Karpas-422 (cell line): ENCODE data around the gene SEC14L6. TPM values are rescaled to one million over a fixed set of nuclear protein-coding genes. Genes with fewer than 3 reads are reported as not detected.

Experiments used
- DNase-seq: peaks from one replicate; pipeline ENCODE4 v3.0.0-alpha.2; 2015
- H2AFZ ChIP-seq: fragments of 200-600 bp; sonication (generic); 2 replicates; pipeline ENCODE4 v1.6.1; 2014; ENCODE audit warnings: antibody characterized with exemption, low read length, mixed read lengths
- H3K27ac ChIP-seq: fragments of 200-600 bp; sonication (generic); 2 replicates; pipeline ENCODE4 v1.5.1; 2014; ENCODE audit warnings: mild to moderate bottlenecking, low read length, moderate library complexity
- H3K27me3 ChIP-seq: fragments of 200-600 bp; sonication (generic); 2 replicates; pipeline ENCODE4 v1.6.1; 2014; ENCODE audit warnings: low read length, mixed read lengths
- H3K36me3 ChIP-seq: fragments of 200-600 bp; sonication (generic); 2 replicates; pipeline ENCODE4 v1.6.1; 2014; ENCODE audit warnings: low read length, mixed read lengths; ENCODE audit not compliant: insufficient read depth
- H3K4me1 ChIP-seq: fragments of 200-600 bp; sonication (generic); 2 replicates; pipeline ENCODE4 v1.6.1; 2014; ENCODE audit warnings: mild to moderate bottlenecking, low read length, mixed read lengths
- H3K4me2 ChIP-seq: fragments of 200-600 bp; sonication (generic); 2 replicates; pipeline ENCODE4 v1.6.1; 2014; ENCODE audit warnings: low read length, low read depth, mild to moderate bottlenecking; ENCODE audit not compliant: poor library complexity, severe bottlenecking
- H3K4me3 ChIP-seq: fragments of 200-600 bp; sonication (generic); 2 replicates; pipeline ENCODE4 v1.5.1; 2014; ENCODE audit warnings: mild to moderate bottlenecking, antibody characterized with exemption, low read length, mixed read lengths
- H3K79me2 ChIP-seq: fragments of 200-600 bp; sonication (generic); 2 replicates; pipeline ENCODE4 v1.6.1; 2014; ENCODE audit warnings: mild to moderate bottlenecking, low read length, mixed read lengths
- H3K9ac ChIP-seq: fragments of 200-600 bp; sonication (generic); 2 replicates; pipeline ENCODE4 v1.6.0; 2014; ENCODE audit warnings: low read length
- H3K9me2 ChIP-seq: fragments of 200-600 bp; sonication (generic), shearing (Covaris generic); replicated peaks from 2 replicates; pipeline ENCODE4 v1.6.0; 2014; ENCODE audit warnings: mild to moderate bottlenecking, low read length, moderate library complexity; ENCODE audit not compliant: insufficient read depth
- H3K9me3 ChIP-seq: fragments of 300-700, 200-600 bp; sonication (generic); 2 replicates; pipeline ENCODE4 v1.6.1; 2014; ENCODE audit warnings: low read length, mixed read lengths
- H4K20me1 ChIP-seq: fragments of 200-600 bp; sonication (generic); 2 replicates; pipeline ENCODE4 v1.6.1; 2014; ENCODE audit warnings: mild to moderate bottlenecking, antibody characterized with exemption, low read length, low read depth; ENCODE audit not compliant: insufficient read depth
- total RNA-seq: library from RNA; depleted of rRNA; stranded (reverse); fragments of >200 nt; shearing (Covaris generic); gene quantifications from 2 replicates; pipeline ENCODE4 v1.2.3, GENCODE V29; 2014; ENCODE audit warnings: low replicate concordance

Gene SEC14L6
- total RNA-seq, 1 experiment from 2014 or later, result not detected

GRCh38 chr22:30506507-30506968 is 40.0 kb downstream of the SEC14L6 start:
- no peak overlapping the region for H3K9ac ChIP-seq
- no peak overlapping the region for H3K4me2 ChIP-seq
- no peak for DNase-seq
- H3K79me2 ChIP-seq, result no peaks in the 10 kb centered on the region
- H3K4me1 ChIP-seq, result no peaks in the 10 kb centered on the region
- H3K27me3 ChIP-seq, result no peaks in the 10 kb centered on the region
- H3K4me3 ChIP-seq, result no peak overlapping the region
- H3K9me3 ChIP-seq, result no peaks in the 10 kb centered on the region
- H2AFZ ChIP-seq, result no peak overlapping the region
- no peaks in the 10 kb centered on the region for H3K9me2 ChIP-seq
- no peaks in the 10 kb centered on the region for H4K20me1 ChIP-seq
- H3K36me3 ChIP-seq, result no peaks in the 10 kb centered on the region
- H3K27ac ChIP-seq, result no peak overlapping the region

- no peak overlapping the region for H3K4me2 ChIP-seq
- no peaks in the 10 kb centered on the region for H3K9me3 ChIP-seq
- no peaks in the 10 kb centered on the region for H3K4me1 ChIP-seq
- no peaks in the 10 kb centered on the region for H3K36me3 ChIP-seq
- H3K4me3 ChIP-seq, result no peak overlapping the region
- no peaks in the 10 kb centered on the region for H3K27me3 ChIP-seq
- no peak for DNase-seq
- H3K9me2 ChIP-seq, result no peaks in the 10 kb centered on the region
- H3K9ac ChIP-seq, result no peak overlapping the region
- H3K79me2 ChIP-seq, result no peaks in the 10 kb centered on the region
- no peak overlapping the region for H2AFZ ChIP-seq
- no peak overlapping the region for H3K27ac ChIP-seq
- no peaks in the 10 kb centered on the region for H4K20me1 ChIP-seq
These were observed 43.0 kb downstream of the SEC14L6 start for GRCh38 chr22:30503551-30503950.

- Histone ChIP-seq H3K36me3 (no peaks in the 10 kb centered on the region), H3K9ac (no peak overlapping the region), H3K4me1 (no peaks in the 10 kb centered on the region), H3K79me2 (no peaks in the 10 kb centered on the region), H4K20me1 (no peaks in the 10 kb centered on the region), H3K27ac (no peak overlapping the region), H2AFZ (no peak overlapping the region), H3K27me3 (no peaks in the 10 kb centered on the region), H3K9me2 (no peaks in the 10 kb centered on the region), H3K4me3 (no peak overlapping the region), H3K9me3 (no peaks in the 10 kb centered on the region), H3K4me2 (no peak overlapping the region)
- no peak for DNase-seq
These were observed 43.6 kb downstream of the SEC14L6 start for GRCh38 chr22:30502911-30503310.

DNA sequence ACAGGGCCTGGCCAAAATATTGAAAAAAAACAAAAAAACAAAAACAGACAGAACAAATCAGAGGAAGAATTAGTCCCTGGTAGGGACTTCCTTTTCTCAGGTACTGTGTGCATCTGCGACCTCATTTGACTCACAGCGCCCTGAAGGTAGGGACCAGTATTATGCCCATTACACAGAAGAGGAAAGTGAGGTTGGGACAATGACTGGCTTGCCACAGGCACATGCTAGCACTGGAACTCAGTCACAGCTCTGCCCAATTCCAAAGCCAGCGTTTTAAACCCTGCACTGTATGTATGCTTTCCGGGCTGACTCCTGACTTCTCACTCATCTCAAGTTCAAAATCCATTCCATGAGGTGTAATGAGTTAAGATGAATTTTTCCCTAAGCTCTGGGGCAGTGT is 44.4 kb downstream of the SEC14L6 start:
- Histone ChIP-seq H3K4me2 (no peak overlapping the region), H4K20me1 (no peaks in the 10 kb centered on the region), H3K9me3 (no peaks in the 10 kb centered on the region), H3K4me3 (no peak overlapping the region), H3K27me3 (no peaks in the 10 kb centered on the region), H2AFZ (no peak overlapping the region), H3K9ac (no peak overlapping the region), H3K27ac (no peak overlapping the region), H3K9me2 (no peaks in the 10 kb centered on the region), H3K79me2 (no peaks in the 10 kb centered on the region), H3K36me3 (no peaks in the 10 kb centered on the region), H3K4me1 (no peaks in the 10 kb centered on the region)
- no peak for DNase-seq

GRCh38 chr22:30500628-30501027 is 45.9 kb downstream of the SEC14L6 start:
- no peak for DNase-seq
- Histone ChIP-seq H3K4me1 (no peaks in the 10 kb centered on the region), H3K9ac (no peak overlapping the region), H3K27me3 (no peaks in the 10 kb centered on the region), H3K9me3 (no peaks in the 10 kb centered on the region), H3K9me2 (no peaks in the 10 kb centered on the region), H3K4me2 (no peak overlapping the region), H3K4me3 (no peak overlapping the region), H3K36me3 (no peaks in the 10 kb centered on the region), H4K20me1 (no peaks in the 10 kb centered on the region), H2AFZ (no peak overlapping the region), H3K27ac (no peak overlapping the region), H3K79me2 (no peaks in the 10 kb centered on the region)

GRCh38 chr22:30497466-30498150 is 48.9 kb downstream of the SEC14L6 start:
- Histone ChIP-seq H3K27me3 (no peaks in the 10 kb centered on the region), H3K4me1 (no peaks in the 10 kb centered on the region), H3K4me2 (no peak overlapping the region), H3K9me2 (no peaks in the 10 kb centered on the region), H3K9ac (no peak overlapping the region), H3K79me2 (no peaks in the 10 kb centered on the region), H3K4me3 (no peak overlapping the region), H3K9me3 (no peaks in the 10 kb centered on the region), H4K20me1 (no peaks in the 10 kb centered on the region), H2AFZ (no peak overlapping the region), H3K36me3 (no peaks in the 10 kb centered on the region), H3K27ac (no peak overlapping the region)
- DNase-seq, result no peak

DNA sequence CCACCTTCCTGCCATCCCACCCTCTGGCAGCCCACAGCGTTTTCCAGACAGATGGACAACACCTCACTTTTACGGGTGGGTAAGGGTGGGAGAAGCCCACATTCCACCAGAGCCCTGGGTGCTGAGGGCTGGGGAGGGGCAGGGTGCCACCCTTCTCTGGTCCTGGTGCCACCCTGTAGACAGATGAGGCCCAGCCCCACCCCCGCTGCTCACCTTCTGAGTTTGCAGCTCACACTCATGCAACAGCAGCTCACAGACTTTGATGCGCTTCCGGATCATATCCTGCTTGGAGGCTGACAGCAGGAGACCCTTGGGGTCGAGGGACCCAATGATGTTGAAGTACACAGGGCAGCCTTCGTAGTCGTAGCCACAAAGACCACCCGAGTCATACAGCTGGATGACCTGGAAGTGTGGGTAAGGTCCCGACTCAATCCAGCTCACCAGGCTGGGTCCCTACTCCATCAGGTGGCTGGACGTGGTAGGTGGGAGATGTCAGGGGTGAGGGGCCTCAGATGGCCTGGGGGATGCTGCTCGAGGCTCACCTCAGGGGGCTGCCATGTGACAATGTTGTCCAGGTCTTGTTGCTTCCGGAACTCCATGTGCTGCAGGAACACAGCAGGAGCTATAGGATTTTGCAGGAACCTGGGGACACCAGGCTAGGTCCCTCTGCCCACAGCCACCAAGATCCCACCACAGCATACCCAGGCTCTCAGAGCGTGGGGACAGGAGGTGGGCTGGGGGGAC is 51.3 kb downstream of the SEC14L6 start:
- H3K9me3 ChIP-seq, result no peaks in the 10 kb centered on the region
- no peaks in the 10 kb centered on the region for H3K79me2 ChIP-seq
- H2AFZ ChIP-seq, result no peak overlapping the region
- H3K4me2 ChIP-seq, result no peak overlapping the region
- peak; percentile 11 for DNase-seq
- no peak overlapping the region for H3K4me3 ChIP-seq
- H3K36me3 ChIP-seq, result no peaks in the 10 kb centered on the region
- no peaks in the 10 kb centered on the region for H4K20me1 ChIP-seq
- H3K4me1 ChIP-seq, result no peaks in the 10 kb centered on the region
- no peak overlapping the region for H3K27ac ChIP-seq
- no peak overlapping the region for H3K9ac ChIP-seq
- no peaks in the 10 kb centered on the region for H3K27me3 ChIP-seq
- H3K9me2 ChIP-seq, result no peaks in the 10 kb centered on the region

GRCh38 chr22:30492144-30492543 is 54.4 kb downstream of the SEC14L6 start:
- no peaks in the 10 kb centered on the region for H3K36me3 ChIP-seq
- H3K27me3 ChIP-seq, result no peaks in the 10 kb centered on the region
- no peak for DNase-seq
- no peak overlapping the region for H3K27ac ChIP-seq
- H2AFZ ChIP-seq, result no peak overlapping the region
- H3K4me2 ChIP-seq, result no peak overlapping the region
- H3K4me1 ChIP-seq, result no peaks in the 10 kb centered on the region
- H3K9me3 ChIP-seq, result no peaks in the 10 kb centered on the region
- no peaks in the 10 kb centered on the region for H3K79me2 ChIP-seq
- no peak overlapping the region for H3K4me3 ChIP-seq
- H3K9me2 ChIP-seq, result no peaks in the 10 kb centered on the region
- H4K20me1 ChIP-seq, result no peaks in the 10 kb centered on the region
- H3K9ac ChIP-seq, result no peak overlapping the region
